Putamen (tissue), 1 donor: ENCODE results near the gene PCDHGA4.
"Not testable (repeated sequence)": the region's sequence is repeated elsewhere in the genome, so short reads cannot be mapped to it uniquely, and the experiment has no call there.

Experiments used
- DNase-seq: peaks from one replicate; pipeline ENCODE4 v3.0.0-alpha.2; 2016; ENCODE audit warnings: low spot score

Gene PCDHGA4

DNA sequence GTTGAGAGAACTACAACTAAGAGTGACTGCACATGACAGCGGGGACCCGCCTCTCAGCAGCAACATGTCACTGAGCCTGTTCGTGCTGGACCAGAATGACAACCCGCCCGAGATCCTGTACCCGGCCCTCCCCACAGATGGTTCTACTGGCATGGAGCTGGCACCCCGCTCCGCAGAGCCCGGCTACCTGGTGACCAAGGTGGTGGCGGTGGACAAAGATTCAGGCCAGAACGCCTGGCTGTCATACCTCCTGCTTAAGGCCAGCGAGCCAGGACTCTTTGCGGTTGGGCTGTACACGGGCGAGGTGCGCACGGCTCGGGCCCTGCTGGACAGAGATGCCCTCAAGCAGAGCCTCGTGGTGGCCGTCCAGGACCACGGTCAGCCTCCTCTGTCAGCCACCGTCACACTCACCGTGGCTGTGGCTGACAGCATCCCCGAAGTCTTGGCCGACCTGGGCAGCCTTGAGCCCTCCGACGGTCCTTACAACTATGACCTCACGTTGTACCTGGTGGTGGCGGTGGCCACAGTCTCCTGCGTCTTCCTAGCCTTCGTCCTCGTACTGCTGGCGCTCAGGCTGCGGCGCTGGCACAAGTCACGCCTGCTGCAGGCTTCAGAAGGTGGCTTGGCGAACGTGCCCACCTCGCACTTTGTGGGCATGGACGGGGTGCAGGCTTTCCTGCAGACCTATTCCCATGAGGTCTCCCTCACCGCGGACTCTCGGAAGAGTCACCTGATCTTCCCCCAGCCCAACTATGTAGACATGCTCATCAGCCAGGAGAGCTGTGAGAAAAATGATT, 29.8 kb downstream of the PCDHGA4 start:
- no peak for DNase-seq

DNA sequence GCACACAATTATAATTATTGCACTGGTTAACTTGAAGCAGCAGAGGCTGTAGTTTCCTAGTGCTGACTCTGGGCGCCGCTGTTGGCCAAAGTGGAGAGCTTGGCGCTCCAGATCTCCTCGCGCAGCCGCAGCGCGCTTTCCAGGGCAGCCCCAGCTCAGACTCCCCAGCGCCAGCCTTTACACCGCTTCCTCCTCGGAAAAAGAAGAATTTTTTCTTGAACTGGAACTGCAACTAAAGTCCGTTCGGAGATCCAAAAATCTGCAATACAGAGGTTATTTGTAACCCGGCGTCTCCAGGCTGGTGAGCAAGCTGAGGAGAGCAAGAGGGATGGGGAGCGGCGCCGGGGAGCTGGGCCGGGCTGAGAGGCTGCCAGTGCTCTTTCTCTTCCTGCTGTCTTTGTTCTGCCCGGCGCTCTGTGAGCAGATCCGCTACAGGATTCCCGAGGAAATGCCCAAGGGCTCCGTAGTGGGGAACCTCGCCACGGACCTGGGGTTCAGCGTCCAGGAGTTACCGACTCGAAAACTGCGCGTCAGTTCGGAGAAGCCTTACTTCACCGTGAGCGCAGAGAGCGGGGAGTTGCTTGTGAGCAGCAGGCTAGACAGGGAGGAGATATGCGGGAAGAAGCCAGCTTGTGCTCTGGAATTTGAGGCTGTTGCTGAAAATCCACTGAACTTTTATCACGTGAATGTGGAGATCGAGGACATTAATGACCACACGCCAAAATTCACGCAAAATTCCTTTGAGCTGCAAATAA, 32.9 kb downstream of the PCDHGA4 start, which contains the start of gene PCDHGB4:
TSS of gene PCDHGB4 (plus strand) at position 142 of the 755 bp plus-strand sequence. CDS start at position 329, 187 bp downstream.
- DNase-seq = not testable (repeated sequence)

DNA sequence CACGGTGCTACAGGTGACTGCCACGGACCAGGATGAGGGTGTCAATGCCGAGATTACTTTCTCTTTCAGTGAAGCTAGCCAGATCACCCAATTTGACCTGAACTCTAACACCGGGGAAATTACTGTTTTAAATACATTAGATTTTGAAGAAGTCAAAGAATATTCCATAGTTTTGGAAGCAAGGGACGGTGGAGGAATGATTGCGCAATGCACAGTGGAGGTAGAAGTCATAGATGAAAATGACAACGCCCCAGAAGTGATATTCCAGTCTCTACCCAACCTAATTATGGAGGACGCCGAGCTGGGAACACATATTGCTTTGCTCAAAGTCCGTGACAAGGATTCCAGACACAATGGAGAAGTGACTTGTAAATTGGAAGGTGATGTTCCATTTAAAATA, 33.8 kb downstream of the PCDHGA4 start:
- DNase-seq = no peak

DNA sequence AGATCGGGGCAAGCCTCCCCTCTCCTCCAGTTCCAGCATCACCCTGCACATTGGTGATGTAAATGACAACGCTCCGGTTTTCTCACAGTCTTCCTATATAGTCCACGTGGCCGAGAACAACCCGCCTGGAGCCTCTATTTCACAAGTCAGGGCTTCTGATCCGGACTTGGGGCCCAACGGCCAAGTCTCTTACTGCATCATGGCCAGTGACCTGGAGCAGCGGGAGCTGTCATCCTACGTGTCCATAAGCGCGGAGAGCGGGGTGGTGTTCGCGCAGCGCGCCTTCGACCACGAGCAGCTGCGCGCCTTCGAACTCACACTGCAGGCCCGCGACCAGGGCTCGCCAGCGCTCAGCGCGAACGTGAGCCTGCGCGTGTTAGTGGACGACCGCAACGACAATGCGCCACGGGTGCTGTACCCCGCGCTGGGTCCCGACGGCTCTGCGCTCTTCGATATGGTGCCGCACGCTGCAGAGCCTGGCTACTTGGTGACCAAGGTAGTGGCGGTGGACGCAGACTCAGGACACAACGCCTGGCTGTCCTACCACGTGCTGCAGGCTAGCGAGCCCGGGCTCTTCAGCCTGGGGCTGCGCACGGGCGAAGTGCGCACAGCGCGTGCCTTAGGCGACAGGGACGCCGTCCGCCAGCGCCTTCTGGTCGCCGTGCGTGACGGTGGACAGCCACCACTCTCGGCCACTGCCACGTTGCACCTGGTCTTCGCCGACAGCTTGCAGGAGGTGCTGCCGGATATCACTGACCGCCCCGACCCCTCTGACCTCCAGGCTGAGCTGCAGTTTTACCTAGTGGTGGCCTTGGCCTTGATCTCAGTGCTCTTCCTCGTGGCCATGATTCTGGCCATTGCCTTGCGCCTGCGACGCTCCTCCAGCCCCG, 34.6 kb downstream of the PCDHGA4 start:
- DNase-seq = no peak

DNA sequence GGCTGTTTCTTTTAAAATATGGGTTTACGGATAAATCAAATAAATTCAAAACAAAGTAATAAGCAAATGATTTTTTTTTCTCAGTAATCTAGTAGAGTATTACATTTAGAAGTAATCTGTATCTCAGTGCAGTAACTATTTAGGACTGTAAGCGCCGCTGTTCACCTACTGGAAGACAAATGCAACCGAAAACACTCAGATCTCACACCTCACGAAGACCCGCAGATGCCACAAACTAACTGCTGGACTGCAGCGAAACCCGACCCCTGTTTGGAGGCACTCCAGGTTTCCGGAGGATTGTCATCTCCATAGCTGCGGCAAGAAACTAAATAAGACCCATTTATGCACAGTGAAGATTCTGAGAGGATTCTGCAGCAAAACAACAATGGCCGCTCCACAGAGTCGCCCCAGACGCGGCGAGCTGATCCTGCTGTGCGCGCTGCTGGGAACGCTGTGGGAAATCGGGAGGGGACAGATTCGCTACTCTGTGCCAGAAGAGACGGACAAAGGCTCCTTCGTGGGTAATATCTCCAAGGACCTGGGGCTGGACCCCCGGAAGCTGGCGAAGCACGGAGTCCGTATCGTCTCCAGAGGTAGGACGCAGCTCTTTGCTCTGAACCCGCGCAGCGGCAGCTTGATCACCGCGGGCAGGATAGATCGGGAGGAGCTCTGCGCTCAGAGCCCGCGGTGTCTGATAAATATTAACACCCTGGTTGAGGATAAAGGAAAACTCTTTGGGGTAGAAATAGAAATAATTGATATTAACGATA, 37.8 kb downstream of the PCDHGA4 start, which contains the start of gene PCDHGA8:
TSS of gene PCDHGA8 (plus strand) at position 205 of the 770 bp plus-strand sequence. CDS start at position 386, 181 bp downstream.
- no peak for DNase-seq

DNA sequence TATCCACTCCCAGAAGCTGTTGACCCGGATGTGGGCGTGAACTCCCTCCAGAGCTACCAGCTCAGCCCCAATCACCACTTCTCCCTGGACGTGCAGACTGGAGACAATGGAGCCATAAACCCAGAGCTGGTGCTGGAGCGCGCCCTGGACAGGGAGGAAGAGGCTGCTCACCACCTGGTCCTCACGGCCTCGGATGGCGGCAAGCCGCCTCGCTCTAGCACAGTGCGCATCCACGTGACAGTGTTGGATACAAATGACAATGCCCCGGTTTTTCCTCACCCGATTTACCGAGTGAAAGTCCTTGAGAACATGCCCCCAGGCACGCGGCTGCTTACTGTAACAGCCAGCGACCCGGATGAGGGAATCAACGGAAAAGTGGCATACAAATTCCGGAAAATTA, 38.4 kb downstream of the PCDHGA4 start:
- no peak for DNase-seq

DNA sequence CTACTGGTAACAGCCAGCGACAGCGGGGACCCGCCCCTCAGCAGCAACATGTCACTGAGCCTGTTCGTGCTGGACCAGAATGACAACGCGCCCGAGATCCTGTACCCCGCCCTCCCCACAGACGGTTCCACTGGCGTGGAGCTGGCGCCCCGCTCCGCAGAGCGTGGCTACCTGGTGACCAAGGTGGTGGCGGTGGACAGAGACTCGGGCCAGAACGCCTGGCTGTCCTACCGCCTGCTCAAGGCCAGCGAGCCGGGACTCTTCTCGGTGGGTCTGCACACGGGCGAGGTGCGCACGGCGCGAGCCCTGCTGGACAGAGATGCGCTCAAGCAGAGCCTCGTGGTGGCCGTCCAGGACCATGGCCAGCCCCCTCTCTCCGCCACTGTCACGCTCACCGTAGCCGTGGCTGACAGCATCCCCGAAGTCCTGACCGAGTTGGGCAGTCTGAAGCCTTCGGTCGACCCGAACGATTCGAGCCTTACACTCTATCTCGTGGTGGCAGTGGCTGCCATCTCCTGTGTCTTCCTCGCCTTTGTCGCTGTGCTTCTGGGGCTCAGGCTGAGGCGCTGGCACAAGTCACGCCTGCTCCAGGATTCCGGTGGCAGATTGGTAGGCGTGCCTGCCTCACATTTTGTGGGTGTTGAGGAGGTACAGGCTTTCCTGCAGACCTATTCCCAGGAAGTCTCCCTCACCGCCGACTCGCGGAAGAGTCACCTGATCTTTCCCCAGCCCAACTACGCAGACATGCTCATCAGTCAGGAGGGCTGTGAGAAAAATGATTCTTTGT, 39.8 kb downstream of the PCDHGA4 start:
- DNase-seq = not testable (repeated sequence)

DNA sequence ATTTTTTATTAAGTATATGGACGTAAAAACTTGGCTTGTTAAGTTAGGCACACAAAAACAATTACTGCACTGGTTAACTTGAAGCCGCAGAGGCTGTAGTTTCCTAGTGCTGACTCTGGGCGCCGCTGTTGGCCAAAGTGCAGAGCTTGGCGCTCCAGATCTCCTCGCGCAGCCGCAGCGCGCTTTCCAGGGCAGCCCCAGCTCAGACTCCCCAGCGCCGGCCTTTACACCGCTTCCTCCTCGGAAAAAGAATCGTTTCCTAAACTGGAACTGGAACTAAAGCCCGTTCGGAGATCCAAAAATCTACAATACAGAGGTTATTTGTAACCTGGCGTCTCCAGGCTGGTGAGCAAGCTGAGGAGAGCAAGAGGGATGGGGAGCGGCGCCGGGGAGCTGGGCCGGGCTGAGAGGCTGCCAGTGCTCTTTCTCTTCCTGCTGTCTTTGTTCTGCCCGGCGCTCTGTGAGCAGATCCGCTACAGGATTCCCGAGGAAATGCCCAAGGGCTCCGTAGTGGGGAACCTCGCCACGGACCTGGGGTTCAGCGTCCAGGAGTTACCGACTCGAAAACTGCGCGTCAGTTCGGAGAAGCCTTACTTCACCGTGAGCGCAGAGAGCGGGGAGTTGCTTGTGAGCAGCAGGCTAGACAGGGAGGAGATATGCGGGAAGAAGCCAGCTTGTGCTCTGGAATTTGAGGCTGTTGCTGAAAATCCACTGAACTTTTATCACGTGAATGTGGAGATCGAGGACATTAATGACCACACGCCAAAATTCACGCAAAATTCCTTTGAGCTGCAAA, 43.1 kb downstream of the PCDHGA4 start, which contains the start of gene PCDHGB5:
TSS of gene PCDHGB5 (plus strand) at position 192 of the 796 bp plus-strand sequence. CDS start at position 373, 181 bp downstream.
- not testable (repeated sequence) for DNase-seq

DNA sequence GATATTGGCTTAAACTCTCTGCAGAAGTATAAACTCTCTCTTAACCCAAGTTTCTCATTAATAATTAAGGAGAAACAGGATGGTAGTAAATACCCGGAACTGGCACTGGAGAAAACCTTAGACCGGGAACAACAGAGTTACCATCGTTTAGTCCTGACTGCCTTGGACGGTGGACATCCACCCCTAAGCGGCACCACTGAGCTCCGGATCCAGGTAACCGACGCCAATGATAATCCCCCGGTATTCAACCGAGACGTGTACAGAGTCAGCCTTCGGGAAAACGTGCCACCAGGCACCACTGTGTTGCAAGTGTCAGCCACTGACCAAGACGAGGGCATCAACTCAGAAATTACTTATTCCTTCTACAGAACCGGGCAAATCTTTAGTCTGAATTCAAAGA, 43.8 kb downstream of the PCDHGA4 start:
- DNase-seq = no peak

DNA sequence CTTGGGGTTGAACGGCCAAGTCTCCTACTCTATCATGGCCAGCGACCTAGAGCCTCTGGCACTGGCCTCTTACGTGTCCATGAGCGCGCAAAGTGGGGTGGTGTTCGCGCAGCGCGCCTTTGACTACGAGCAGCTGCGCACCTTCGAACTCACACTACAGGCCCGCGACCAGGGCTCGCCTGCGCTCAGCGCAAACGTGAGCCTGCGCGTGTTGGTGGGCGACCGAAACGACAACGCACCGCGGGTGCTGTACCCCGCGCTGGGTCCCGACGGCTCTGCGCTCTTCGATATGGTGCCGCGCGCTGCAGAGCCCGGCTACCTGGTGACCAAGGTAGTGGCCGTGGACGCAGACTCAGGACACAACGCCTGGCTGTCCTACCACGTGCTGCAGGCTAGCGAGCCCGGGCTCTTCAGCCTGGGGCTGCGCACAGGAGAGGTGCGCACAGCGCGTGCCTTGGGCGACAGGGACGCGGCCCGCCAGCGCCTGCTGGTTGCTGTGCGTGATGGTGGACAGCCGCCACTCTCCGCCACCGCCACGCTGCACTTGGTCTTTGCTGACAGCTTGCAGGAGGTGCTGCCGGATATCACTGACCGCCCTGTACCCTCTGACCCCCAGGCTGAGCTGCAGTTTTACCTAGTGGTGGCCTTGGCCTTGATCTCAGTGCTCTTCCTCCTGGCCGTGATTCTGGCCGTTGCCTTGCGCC, 44.9 kb downstream of the PCDHGA4 start:
- DNase-seq = no peak

DNA sequence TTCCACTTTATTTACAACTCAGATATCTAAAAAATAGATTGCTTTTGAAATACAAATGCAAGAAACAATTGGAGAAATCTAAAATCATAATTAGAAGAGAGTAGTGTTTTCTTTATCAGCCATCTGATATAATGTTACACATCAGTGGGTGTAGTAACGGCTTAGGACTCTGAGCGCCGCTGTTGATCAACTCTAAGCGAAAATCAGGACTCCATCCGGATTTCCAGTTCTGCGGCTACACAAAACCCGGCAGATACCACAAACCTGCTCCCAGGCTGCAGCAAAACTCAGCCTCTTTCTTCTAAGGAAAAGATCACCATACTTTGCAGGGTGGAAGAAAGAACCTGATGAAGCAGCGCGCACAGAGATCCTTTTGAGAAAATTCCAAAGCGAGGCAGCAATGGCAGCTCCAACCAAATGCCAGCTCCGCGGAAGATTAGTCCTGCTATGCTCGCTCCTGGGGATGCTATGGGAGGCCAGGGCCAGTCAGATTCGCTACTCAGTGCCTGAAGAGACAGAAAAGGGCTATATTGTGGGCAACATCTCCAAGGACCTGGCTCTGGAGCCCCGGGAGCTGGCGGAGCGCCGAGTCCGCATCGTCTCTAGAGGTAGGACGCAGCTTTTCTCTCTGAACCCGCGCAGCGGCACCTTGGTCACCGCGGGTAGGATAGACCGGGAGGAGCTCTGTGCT, 47.9 kb downstream of the PCDHGA4 start, which contains the start of gene PCDHGA9:
TSS of gene PCDHGA9 (plus strand) at position 226 of the 691 bp plus-strand sequence. CDS start at position 401, 175 bp downstream.
- no peak for DNase-seq

DNA sequence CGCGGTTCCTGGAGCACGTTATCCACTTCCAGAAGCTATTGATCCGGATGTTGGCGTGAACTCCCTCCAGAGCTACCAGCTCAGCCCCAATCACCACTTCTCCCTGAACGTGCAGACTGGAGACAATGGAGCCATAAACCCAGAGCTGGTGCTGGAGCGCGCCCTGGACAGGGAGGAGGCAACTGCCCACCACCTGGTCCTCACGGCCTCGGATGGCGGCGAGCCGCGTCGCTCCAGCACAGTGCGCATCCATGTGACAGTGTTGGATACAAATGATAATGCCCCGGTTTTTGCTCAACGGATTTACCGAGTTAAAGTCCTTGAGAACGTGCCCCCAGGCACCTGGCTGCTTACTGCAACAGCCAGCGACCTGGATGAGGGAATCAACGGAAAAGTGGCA, 48.6 kb downstream of the PCDHGA4 start:
- no peak for DNase-seq
